ENCODE measurements around the gene HIPK2.
"Not testable (repeated sequence)": the region's sequence is repeated elsewhere in the genome, so short reads cannot be mapped to it uniquely, and the experiment has no call there.

Gene HIPK2

DNA sequence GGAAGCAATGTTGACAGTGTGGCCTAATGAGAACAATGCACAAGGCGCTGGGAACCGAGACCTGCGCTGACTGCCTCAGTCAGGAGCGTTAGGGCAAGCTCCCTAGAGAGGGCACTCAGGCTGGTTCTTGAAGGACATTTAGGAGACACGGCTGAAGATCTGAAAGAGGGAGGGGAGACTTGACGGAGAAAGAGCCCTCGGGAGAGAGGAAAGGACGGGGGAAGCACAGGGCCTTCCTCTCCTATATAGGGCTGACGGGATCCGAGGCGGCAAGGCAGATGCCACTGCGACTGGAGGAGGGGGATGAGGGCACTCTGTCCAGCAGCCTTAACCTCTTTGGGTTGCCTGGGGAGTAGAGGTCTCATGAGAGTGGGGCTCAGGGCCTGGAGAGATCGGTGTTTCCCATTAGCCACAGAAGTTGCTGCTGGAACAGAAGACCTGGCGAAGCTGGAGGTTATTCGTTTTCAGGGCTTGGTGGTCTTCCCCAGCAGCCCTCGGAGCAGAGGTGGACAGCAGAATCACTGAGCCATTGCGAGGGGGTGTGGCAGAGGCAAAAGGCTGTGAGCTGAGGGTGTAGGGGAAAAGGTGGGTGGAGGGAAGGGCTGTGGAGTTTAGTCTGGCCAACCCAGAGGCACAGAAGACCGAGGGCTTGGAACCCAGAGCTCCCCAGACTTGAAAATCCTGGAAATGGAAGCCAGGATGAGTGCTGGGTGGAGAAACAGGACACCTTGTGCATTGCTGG lies 218.3 kb downstream of the HIPK2 start:
- no peak for DNase-seq

DNA sequence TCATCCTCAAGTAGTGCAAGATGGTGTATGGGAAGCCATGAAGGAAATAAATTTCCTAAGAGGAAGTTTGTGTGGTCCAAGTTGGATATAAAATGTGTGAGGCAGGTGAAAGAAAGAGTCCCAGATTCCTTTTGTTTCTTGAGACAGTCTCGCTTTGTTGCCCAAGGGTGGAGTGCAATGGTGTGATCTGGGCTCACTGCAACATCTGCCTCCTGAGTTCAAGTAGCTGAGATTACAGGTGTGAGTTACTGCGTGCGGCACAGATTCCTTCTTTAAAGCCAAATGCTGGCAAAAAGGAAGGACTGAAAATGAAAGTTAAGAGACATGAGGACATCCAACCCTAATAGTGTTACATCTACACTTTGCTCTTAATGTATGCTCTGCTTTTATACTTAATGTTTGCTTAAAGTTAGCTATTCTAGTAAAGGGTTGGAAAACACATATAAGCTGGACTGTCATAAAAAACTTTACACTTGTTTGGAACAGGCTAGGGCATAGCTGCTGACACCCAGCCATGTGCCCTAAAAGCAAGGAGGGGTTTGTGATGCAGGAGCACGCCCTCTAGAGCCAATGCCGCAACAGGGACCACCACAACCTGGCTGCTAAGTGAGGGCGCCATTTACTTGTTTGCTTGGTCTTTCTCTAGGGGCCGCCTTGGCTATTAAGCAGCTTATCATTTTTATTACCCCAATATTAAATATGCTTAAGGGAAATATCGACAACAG lies 219.8 kb downstream of the HIPK2 start:
- no peak for DNase-seq

DNA sequence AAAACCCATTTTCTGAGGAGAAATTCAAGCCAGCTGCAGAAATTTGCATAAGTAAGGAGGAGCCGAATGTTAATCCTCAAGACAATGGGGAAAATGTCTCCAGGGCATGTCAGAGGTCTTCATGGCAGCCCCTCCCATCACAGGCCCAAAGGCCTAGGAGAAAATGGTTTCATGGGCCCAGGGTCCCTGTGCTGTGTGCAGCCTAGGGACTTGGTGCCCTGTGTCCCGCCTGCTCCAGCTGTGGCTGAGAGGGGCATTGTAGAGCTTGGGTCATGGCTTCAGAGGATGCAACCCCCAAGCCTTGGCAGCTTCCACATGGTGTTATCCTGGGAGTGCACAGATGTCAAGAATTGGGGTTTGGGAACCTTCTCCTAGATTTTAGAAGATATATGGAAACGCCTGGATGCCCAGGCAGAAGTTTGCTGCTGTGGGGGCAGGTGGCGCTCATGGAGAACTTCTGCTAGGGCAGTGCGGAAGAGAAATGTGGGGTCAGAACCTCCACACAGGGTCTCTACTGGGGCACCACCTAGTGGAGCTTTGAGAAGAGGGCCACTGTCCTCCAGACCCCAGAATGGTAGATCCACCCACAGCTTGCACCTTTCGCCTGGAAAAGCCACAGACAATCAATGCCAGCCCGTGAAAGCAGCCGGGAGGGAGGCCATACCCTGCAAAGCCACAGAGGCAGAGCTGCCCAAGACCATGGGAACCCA lies 223.7 kb downstream of the HIPK2 start:
- DNase-seq, result not testable (repeated sequence)

DNA sequence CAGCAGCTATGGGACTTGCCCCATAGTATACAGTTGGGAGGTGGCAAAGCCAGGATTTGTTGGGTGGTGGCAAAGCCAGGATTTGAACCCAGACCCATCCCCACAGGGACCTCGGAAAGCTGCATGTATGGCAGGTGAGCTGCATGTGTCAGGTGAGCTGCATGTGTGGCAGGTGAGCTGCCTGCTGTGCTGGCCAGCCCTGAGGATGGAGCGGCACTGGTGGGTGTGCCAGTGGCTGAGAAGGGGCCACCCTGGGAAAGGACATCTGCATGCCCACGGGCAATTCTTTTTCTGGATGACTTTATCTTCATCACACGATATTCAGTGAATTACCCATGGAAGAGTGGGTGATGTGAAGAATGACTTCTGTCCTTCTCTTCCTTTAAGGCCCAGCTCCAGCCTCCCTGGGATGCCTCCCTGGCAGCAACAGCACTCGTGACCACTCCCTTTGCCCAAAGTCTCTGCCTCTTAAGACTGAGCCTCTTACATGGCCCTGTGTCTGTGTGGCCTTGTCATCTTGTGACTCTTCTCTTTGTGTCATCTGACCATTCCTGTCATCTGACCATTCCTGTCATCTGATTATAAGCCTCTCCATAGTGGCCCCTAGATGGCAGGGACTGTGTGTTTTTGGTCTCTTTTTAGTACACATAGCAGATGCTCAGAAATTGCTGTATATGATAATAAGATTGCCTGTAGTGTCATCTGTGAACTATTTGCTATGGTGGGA lies 229.3 kb downstream of the HIPK2 start:
- DNase-seq, result no peak

DNA sequence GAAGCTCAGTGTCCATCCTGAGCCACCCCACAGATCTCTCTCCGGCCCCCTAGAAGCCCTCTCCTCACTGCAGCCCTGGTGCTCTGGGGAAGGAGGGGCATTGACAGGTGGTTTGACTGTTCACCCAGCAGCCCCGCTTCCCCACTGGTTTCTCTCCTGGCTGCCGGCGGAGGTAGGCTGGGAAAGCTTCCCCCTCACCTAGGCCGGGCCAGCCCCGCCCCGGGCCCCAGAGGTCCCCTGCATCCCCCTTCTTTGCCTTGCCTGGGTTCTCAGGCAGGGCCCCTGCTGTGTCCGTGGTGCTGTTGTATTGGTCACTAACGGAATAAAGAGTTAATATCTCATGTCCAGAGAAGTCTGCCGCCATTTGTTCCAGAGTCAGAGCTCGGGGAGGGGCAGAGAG lies 233.2 kb downstream of the HIPK2 start:
- DNase-seq, result no peak

GRCh38 chr7:139543801-139544603 lies 233.8 kb downstream of the HIPK2 start:
- DNase-seq, result no peak

GRCh38 chr7:139542308-139543151 lies 235.3 kb downstream of the HIPK2 start:
- DNase-seq, result no peak

GRCh38 chr7:139541600-139542307 lies 236.0 kb downstream of the HIPK2 start:
- DNase-seq, result no peak

- DNase-seq, result no peak
Observed at GRCh38 chr7:139540203-139540602, 237.6 kb downstream of the HIPK2 start.

GRCh38 chr7:139538881-139539635 lies 238.7 kb downstream of the HIPK2 start:
- DNase-seq, result no peak

GRCh38 chr7:139536152-139536551 lies 241.6 kb downstream of the HIPK2 start:
- DNase-seq, result no peak

- DNase-seq, result no peak
Observed at GRCh38 chr7:139534966-139535651, 242.7 kb downstream of the HIPK2 start.

DNA sequence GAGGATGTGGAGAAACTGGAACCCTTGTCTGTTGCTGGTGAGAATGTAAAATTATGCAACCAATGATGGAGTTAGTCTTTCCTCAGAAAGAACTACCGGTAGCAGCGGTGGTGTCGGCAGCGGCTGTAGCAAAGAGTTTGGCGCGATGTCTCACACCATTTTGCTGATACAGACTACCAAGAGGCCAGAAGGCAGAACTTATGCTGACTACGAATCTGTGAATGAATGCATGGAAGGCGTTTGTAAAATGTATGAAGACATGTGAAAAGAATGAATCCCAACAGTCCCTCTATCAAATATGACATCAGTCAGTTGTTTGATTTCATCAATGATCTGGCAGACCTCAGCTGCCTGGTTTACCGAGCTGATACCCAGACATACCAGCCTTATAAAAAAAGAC lies 243.7 kb downstream of the HIPK2 start:
- no peak for DNase-seq

DNA sequence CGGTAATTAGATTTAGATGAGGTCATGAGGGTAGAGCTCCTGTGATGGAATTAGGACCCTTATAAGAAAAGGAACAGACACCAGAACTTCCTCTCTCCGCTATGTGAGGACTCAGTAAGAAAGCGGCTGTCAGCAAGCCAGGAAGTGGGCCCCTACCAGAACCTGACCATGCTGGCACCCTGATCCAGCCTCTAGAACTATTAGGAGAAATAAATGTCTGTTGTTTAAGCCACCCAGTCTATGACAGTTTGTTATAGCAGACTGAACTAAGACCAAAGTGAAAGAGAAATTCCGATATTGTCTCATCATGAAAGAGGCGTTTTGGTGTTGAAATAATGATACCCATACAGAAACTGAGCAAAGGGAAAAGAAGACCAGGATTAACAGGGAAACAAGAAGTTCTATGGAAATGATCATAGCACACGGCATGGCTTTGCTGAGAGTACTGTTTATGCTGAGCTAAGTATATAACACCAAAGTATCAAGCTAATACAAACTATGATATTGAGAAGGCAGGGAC lies 245.1 kb downstream of the HIPK2 start:
- DNase-seq, result no peak

DNA sequence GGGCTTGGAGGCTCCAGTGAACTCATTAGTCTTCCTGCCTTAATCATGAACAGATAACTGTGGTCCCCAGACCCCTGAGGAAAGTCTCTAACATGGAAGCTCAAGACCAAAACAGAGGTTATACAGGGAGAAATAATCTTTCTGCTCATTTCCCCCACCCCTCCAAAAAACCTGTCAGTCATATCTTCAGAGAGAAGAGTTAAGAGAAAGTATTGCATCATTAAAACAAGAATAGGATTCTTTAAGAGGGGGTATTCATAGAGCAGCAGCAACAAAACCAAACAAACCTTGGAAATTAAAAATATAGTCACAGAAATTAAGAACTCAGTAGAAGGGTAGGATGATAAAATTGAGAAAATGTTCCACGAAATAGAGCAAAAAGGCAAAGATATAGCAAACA lies 246.7 kb downstream of the HIPK2 start:
- no peak for DNase-seq

- no peak for DNase-seq
Observed at GRCh38 chr7:139526578-139527544, 250.9 kb downstream of the HIPK2 start.

- no peak for DNase-seq
Observed at GRCh38 chr7:139525750-139526149, 252.0 kb downstream of the HIPK2 start.

DNA sequence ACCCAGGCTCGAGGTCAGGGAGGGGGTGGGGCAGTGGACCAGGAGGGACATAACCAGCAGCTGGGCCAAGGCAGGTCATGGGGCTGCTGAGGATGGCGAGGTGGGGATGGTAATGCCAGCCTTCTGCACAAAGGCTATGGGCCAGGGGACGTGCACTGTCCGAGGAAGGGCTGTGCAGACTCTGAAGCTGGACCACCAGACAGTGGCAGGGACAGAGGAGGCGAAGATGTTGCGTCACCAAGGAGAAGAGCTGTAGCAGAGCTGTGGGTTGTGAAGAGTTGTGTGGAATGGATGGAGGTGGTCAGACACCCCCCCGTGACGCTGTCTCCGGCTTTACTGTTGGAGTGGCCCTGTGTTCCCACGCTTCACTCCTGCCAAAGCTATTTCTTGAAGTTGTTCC lies 252.6 kb downstream of the HIPK2 start:
- DNase-seq, result no peak
